Fibroblast of the aortic adventitia (primary cell): Measurements from ENCODE around the gene ARID1A. TPM values are rescaled to one million over a fixed set of nuclear protein-coding genes. Genes with fewer than 3 reads are reported as not detected.

Experiments used
- DNase-seq: peaks from one replicate; pipeline ENCODE4 v3.0.0-alpha.2; 2010; ENCODE audit warnings: low read depth
- H3K4me3 ChIP-seq: 2 replicates; pipeline ENCODE4 v1.5.1; 2011; ENCODE audit warnings: low read depth, mild to moderate bottlenecking, control low read depth, low read length, moderate library complexity
- total RNA-seq: library from RNA; depleted of rRNA; stranded (reverse); fragments of >200 nt; gene quantifications from 2 replicates; pipeline ENCODE4 v1.2.3, GENCODE V29; 2012; ENCODE audit warnings: low replicate concordance
- TF ChIP-seq, protein P1 (sequence below): IDR thresholded peaks from 2 replicates; pipeline ENCODE4 v1.5.1; 2011; ENCODE audit warnings: mild to moderate bottlenecking, low read length, control low read depth, inconsistent platforms; ENCODE audit not compliant: insufficient read depth

The ARID1A gene
- total RNA-seq, 1 donor: 26.9 TPM

DNA sequence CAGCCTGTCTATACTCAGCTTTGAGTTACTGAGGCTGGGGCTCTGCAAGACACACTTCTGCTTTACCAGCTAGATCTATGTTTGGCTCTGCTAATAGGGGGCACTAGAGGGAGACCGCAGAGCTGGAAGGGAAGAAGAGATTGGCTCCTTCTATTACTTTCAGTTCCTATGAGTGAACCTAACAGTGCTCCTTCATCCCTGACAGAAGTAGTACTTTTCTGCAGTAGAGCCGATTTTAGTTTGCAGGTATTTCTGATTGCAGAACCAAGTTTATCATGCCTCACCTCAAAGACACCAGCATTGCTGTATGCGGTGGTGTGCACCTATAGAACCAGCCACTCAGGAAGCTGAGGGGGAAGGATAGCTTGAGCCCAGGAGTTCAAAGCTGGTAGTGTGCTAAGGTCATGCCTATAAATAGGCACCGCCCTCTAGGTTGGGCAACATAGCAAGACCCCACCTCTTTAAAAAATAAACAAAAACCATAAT lies 125.0 kb downstream of the ARID1A start:
- H3K4me3 ChIP-seq: no peak overlapping the region
- TF ChIP-seq, protein P1, sequence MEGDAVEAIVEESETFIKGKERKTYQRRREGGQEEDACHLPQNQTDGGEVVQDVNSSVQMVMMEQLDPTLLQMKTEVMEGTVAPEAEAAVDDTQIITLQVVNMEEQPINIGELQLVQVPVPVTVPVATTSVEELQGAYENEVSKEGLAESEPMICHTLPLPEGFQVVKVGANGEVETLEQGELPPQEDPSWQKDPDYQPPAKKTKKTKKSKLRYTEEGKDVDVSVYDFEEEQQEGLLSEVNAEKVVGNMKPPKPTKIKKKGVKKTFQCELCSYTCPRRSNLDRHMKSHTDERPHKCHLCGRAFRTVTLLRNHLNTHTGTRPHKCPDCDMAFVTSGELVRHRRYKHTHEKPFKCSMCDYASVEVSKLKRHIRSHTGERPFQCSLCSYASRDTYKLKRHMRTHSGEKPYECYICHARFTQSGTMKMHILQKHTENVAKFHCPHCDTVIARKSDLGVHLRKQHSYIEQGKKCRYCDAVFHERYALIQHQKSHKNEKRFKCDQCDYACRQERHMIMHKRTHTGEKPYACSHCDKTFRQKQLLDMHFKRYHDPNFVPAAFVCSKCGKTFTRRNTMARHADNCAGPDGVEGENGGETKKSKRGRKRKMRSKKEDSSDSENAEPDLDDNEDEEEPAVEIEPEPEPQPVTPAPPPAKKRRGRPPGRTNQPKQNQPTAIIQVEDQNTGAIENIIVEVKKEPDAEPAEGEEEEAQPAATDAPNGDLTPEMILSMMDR: peak; percentile 18
- no peak for DNase-seq

DNA sequence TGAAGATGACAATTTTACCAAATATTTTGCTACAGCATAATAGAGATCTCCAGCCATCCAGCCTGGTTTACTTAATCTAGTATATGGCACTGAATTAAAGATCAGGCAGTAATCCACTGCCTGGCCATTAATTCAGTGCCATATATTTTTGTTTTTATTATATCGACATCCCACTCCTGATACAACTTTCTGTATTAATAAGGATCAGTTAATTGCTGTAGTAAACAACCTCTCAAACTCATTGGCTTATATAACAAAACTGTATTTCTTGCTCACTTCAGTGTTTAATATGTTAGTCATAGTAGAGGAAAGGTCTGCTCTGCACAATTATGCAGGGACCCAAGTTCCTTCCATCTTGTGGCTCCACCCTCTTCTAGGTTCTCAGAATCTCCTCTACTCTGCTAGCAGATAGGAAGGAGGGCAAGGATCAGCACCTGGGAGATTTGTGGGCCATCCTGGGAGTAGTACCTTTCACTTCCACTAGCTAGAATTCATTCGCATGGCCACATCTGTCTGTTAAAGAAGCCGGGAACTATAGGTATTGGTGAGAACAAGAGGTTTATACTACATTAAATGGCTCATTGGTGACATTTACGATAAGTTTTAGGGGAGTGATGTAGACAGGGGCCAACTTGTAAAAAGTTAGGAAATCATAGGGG lies 127.1 kb downstream of the ARID1A start:
- no peak overlapping the region for H3K4me3 ChIP-seq
- TF ChIP-seq, protein P1: no peak
- DNase-seq: no peak

DNA sequence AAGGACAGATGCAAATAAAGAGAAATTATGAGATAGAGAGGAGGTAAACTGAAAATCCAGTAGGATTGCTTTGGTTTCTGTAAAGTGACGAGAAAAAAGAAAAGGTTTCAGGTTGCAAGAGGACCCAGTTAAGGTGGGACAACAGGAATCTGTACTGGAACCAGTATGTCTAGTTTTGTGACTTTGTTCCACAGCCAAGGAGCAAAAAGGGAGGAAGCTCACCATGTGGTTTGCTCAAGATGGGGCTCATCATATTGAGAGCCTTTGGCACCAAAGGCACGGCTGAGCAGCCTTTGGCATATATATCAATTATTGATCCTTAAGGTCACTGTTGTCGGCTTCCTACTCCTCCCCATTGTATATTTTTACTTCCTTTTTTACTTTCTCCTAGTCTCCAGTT lies 128.9 kb downstream of the ARID1A start:
- DNase-seq: no peak
- TF ChIP-seq, protein P1: no peak
- H3K4me3 ChIP-seq: no peak overlapping the region

DNA sequence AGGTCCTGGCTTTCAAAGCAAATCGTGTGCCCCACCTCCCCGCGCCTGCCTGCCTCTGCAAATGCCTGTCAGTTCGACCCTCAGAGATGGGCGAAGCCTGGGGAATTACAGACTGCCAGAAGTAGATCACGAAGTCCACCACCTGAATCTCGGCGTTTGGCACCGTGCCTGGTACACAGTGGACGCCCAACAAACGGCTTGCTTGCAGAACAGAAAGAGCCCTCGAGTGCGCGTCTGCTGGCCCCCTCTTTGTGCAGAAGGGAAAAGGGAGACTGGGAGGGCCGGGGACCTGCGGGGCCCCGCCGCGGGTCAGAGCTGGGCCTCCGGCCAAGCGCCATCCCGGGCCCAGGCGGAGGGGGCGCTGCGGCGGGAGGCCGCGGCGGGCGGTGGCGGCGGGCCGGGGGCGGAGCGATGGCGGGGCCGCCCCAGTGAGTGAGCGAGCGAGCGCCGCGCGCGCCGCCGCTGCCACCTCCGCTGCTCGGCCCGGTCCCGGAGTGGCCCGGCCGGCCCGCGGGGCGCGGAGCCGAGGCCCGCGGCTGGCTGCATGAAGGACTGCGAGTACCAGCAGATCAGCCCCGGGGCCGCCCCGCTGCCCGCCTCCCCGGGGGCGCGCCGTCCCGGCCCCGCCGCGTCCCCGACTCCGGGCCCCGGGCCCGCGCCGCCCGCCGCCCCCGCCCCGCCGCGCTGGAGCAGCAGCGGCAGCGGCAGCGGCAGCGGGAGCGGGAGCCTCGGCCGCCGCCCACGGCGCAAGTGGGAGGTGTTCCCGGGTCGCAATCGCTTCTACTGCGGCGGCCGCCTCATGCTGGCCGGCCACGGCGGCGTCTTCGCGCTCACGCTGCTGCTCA lies 130.7 kb downstream of the ARID1A start, which contains the start of gene ZDHHC18:
Gene ZDHHC18, plus strand, starts transcription at position 428 of the 845 bp plus-strand sequence. Its CDS starts 117 bp downstream, at position 545.
- TF ChIP-seq, protein P1: peak; percentile 46
- DNase-seq: peak; percentile 37
- H3K4me3 ChIP-seq: peak within 1 kb of the TSS; percentile 76

DNA sequence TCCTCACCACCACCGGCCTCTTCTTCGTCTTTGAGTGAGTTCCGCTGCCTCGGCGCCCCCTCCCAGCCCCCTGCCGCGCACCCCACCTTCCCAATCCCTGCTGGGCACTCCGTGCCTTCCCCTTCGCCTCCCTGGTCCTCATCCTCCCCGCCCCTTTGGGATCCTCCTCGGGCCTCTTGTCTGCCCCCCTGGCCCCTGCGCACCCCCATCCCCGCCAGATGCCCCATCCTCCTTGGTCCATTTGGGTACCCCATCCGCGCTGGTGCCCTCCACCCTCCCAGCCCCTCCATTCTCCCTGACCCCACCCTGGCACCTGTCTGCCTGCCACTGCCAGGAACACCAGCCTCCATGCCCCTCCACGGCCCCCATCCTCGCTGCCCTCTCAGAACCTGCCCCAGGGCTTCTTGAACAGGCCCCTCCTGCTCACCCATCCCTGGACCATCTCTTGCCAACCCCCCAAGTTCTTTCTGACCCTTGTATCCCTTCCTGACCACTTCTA lies 131.3 kb downstream of the ARID1A start:
- no peak for DNase-seq
- peak overlapping the region; percentile 76 for H3K4me3 ChIP-seq
- TF ChIP-seq, protein P1: no peak

DNA sequence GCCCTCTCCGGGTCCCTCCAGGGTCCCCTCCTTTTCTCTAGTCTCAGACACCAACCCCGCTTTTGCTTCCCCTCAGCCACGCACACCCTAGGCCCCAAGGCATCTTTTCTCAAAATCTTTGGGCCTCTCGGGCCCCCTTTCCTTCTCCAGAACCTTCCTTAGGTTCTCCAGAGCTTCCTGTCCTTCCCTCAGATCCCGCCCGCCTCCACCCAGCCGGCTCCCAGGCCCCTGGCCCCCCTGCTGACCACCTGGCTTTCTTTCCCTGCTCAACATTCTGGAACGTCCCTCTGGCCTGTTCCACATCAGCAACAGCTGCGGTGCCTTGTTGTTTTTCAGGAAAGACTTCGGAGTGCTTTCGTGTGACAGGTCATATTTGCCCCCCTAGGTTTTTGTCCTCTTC lies 131.8 kb downstream of the ARID1A start:
- peak overlapping the region; percentile 76 for H3K4me3 ChIP-seq
- no peak for DNase-seq
- TF ChIP-seq, protein P1: no peak
